ENCODE measurements around the gene NME4. TPM values are rescaled to one million over a fixed set of nuclear protein-coding genes. Genes with fewer than 3 reads are reported as not detected.
"Not testable (repeated sequence)": the region's sequence is repeated elsewhere in the genome, so short reads cannot be mapped to it uniquely, and the experiment has no call there.

Gene NME4
- total RNA-seq, 1 donor from 2014 or later = 93.2 TPM

DNA sequence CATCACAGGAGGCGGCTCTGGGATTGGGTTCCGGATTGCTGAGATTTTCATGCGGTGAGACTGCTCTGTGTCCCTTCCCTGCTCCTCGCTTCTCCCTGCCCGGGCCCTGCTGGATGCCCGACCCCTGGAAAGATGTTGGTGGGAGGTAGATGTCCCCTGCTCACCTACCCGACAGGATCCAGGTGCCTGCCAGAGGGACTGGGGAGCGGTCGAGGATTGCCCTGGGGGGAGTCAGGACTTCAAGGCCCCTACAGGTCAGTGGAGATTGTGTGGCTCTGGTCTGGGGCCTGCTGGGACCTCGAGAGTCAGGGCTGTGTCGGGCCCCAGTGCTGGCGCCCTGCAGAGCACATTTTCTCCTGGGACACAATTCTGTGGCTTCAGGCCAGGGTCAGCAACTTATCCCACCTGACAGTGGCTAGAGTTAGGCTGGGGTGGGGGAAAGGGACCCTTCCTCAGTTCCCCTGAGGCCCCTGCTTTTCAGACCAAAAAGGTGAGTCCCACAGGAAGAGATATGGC, 8.0 kb downstream of the NME4 start:
- no peak overlapping the region for H3K4me3 ChIP-seq (ENCODE audit: low read depth, low read length)
- TF ChIP-seq, protein P1, sequence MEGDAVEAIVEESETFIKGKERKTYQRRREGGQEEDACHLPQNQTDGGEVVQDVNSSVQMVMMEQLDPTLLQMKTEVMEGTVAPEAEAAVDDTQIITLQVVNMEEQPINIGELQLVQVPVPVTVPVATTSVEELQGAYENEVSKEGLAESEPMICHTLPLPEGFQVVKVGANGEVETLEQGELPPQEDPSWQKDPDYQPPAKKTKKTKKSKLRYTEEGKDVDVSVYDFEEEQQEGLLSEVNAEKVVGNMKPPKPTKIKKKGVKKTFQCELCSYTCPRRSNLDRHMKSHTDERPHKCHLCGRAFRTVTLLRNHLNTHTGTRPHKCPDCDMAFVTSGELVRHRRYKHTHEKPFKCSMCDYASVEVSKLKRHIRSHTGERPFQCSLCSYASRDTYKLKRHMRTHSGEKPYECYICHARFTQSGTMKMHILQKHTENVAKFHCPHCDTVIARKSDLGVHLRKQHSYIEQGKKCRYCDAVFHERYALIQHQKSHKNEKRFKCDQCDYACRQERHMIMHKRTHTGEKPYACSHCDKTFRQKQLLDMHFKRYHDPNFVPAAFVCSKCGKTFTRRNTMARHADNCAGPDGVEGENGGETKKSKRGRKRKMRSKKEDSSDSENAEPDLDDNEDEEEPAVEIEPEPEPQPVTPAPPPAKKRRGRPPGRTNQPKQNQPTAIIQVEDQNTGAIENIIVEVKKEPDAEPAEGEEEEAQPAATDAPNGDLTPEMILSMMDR (conservative IDR thresholded peaks at IDR 0.05; ENCODE audit: low read depth, low read length) = no peak
- no peak for DNase-seq (ENCODE audit: low read depth)

DNA sequence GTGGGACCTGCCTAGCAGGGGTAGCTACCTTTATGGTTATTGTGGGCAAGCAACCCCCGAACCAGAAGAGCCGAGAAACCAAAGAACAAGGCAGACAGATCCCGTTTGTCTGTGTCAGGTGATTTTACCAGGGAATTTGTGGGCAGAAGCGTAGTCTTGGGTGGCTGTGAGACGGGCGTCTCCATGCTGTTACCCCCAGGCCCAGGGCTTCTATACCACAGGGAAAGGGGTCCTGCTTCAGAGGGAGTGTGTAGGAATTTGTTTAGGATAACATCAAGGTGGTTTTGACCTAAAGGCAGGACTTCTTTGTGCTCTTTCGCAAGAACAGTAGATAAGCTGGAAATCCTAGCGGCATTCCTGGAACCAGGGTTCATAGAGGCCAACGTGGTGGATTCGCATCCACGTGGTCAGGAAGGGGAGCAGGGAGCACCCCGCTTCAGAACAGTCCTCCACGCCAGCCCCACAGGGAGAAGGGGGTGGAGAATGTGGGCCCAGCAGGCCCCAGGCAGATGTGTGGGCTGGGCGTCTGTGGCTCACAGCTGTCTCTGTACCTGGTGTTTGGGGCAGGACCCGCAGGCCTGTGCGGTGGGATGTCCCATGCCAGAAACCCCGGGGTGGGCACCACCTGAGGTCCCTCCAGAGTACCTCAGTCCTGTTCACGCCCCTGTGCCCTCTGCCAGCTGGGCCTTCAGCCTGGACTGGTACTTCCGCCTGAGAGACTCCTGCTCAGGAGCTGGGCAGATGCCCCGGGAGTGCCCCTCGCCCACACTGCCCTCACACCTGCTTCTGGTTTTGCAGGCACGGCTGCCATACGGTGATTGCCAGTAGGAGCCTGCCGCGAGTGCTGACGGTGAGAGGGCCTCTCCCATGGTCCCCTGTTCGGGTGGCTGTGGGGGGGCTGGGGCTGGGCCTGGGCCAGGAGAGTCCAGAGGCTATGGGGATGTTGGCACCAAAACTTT, 8.8 kb downstream of the NME4 start:
- TF ChIP-seq, protein P1 (conservative IDR thresholded peaks at IDR 0.05; ENCODE audit: low read depth, low read length) = no peak
- no peak overlapping the region for H3K4me3 ChIP-seq (ENCODE audit: low read depth, low read length)
- no peak for DNase-seq (ENCODE audit: low read depth)

DNA sequence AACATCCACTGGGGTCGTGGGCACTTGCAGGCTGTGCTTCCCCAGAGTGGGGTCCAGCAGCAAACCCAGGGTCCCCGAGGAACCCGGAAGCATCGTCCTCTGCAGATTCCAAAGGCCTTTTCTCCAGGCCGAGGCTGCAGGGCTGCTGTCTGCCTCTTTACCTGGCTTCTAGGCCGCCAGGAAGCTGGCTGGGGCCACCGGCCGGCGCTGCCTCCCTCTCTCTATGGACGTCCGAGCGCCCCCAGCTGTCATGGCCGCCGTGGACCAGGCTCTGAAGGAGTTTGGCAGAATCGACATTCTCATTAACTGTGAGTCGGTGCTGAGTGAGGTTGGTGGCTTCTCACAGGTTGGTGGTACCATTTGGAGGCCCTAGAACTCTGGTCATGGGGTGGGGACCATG, 10.3 kb downstream of the NME4 start:
- TF ChIP-seq, protein P1 (conservative IDR thresholded peaks at IDR 0.05; ENCODE audit: low read depth, low read length) = no peak
- no peak overlapping the region for H3K4me3 ChIP-seq (ENCODE audit: low read depth, low read length)
- no peak for DNase-seq (ENCODE audit: low read depth)

DNA sequence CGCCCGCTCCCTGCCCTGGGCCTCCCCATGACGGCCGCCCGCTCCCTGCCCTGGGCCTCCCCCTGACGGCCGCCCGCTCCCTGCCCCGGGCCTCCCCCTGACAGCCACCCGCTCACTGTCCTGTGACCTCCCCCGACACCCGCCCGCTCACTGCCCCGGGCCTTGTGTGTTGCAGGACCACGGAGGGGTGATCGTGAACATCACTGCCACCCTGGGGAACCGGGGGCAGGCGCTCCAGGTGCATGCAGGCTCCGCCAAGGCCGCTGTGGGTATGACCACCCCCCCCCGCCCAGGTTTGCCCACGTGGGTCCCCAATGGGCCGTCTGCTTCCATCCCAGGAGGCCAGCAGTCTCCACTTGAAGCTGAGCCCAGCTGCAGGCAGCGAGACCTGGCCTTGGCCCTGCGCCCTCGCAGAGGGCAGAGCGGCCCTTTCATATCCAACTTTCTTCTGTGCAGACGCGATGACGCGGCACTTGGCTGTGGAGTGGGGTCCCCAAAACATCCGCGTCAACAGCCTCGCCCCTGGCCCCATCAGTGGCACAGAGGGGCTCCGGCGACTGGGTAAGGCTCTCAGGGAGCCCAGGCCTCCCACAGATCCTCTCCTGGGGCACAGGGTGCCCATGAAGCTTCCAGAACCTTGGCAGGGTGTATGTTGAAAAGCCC, 13.6 kb downstream of the NME4 start:
- DNase-seq (ENCODE audit: low read depth) = no peak
- no peak overlapping the region for H3K4me3 ChIP-seq (ENCODE audit: low read depth, low read length)
- TF ChIP-seq, protein P1 (conservative IDR thresholded peaks at IDR 0.05; ENCODE audit: low read depth, low read length) = no peak

GRCh38 chr16:411576-412265, 14.7 kb downstream of the NME4 start:
- TF ChIP-seq, protein P1 (conservative IDR thresholded peaks at IDR 0.05; ENCODE audit: low read depth, low read length) = no peak
- no peak for DNase-seq (ENCODE audit: low read depth)
- H3K4me3 ChIP-seq (ENCODE audit: low read depth, low read length) = no peak overlapping the region

- no peak for DNase-seq (ENCODE audit: low read depth)
- H3K4me3 ChIP-seq (ENCODE audit: low read depth, low read length) = no peak overlapping the region
- TF ChIP-seq, protein P1 (conservative IDR thresholded peaks at IDR 0.05; ENCODE audit: low read depth, low read length) = no peak
Observed at GRCh38 chr16:414395-415169, 17.6 kb downstream of the NME4 start.

DNA sequence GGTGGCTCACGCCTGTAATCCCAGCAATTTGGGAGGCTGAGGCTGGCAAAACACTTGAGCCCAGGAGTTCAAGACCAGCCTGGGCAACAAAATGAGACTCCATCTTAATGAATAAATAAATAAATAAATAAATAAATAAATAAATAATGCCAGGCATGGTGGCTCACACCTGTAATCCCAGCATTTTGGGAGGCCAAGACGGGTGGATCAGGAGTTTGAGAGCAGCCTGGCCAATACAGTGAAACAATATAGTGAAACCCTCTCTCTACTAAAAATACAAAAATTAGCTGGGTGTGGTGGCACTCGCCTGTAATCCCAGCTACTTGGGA, 18.1 kb downstream of the NME4 start:
- DNase-seq (ENCODE audit: low read depth); H3K4me3 ChIP-seq (ENCODE audit: low read depth, low read length): not testable (repeated sequence)

- H3K4me3 ChIP-seq (ENCODE audit: low read depth, low read length); DNase-seq (ENCODE audit: low read depth): not testable (repeated sequence)
Observed at GRCh38 chr16:422179-422578, 25.2 kb downstream of the NME4 start.
